SU-DHL-6 (cell line): Measurements from ENCODE around the gene PCDHGC4.

Experiments used
- H2AFZ ChIP-seq: fragments of 200-600 bp; sonication (generic); 2 replicates; pipeline ENCODE4 v1.6.1; 2014; ENCODE audit warnings: low read depth, mild to moderate bottlenecking, moderate library complexity, mixed read lengths, antibody characterized with exemption, low read length; ENCODE audit not compliant: severe bottlenecking
- H3F3A ChIP-seq: fragments of 200-600 bp; shearing (Covaris generic); 2 replicates; pipeline ENCODE4 v1.6.0; 2016; ENCODE audit warnings: antibody characterized with exemption, mild to moderate bottlenecking; ENCODE audit not compliant: insufficient read depth
- H3K27ac ChIP-seq: fragments of 200-600 bp; sonication (generic); 2 replicates; pipeline ENCODE4 v1.5.1; 2016; ENCODE audit warnings: low read depth, mild to moderate bottlenecking, low read length, moderate library complexity, mixed read lengths
- H3K27me3 ChIP-seq: fragments of 200-600 bp; sonication (generic), shearing (Covaris generic); 2 replicates; pipeline ENCODE4 v1.6.0; 2014; ENCODE audit warnings: mild to moderate bottlenecking, low read length
- H3K36me3 ChIP-seq: fragments of 200-600 bp; sonication (generic); 2 replicates; pipeline ENCODE4 v1.6.1; 2014; ENCODE audit warnings: mild to moderate bottlenecking, low read length, mixed read lengths
- H3K4me2 ChIP-seq: fragments of 300-600, 200-600 bp; shearing (Covaris generic), sonication (generic); 2 replicates; pipeline ENCODE4 v1.6.0; 2014; ENCODE audit warnings: low read length, low read depth, mild to moderate bottlenecking; ENCODE audit not compliant: poor library complexity, severe bottlenecking
- H3K4me3 ChIP-seq: fragments of 200-600 bp; sonication (generic); 2 replicates; pipeline ENCODE4 v1.5.1; 2014; ENCODE audit warnings: antibody characterized with exemption, low read length, mild to moderate bottlenecking, mixed read lengths; ENCODE audit not compliant: insufficient read depth, poor library complexity, severe bottlenecking
- H3K79me2 ChIP-seq: fragments of 200-600 bp; sonication (generic); 2 replicates; pipeline ENCODE4 v1.6.1; 2014; ENCODE audit warnings: mild to moderate bottlenecking, low read length, moderate library complexity; ENCODE audit not compliant: insufficient read depth
- H3K9ac ChIP-seq: fragments of 200-600 bp; sonication (generic); 2 replicates; pipeline ENCODE4 v1.7.0; 2014; ENCODE audit warnings: mild to moderate bottlenecking, low read length
- H3K9me2 ChIP-seq: fragments of 200-600 bp; sonication (generic); replicated peaks from 2 replicates; pipeline ENCODE4 v1.6.1; 2014; ENCODE audit warnings: low read length; ENCODE audit not compliant: insufficient read depth
- H3K9me3 ChIP-seq: fragments of 200-600 bp; sonication (generic); 2 replicates; pipeline ENCODE4 v1.6.1; 2014; ENCODE audit warnings: low read length, mixed read lengths; ENCODE audit not compliant: insufficient read depth
- H4K20me1 ChIP-seq: fragments of 200-600 bp; sonication (generic); 2 replicates; pipeline ENCODE4 v1.6.1; 2014; ENCODE audit warnings: low read depth, mild to moderate bottlenecking, antibody characterized with exemption, low read length, moderate library complexity, mixed read lengths
- CTCF ChIP-seq: fragments of 200-600 bp; sonication (generic); IDR thresholded peaks from one replicate; pipeline ENCODE4 v1.5.1; 2017; ENCODE audit warnings: antibody characterized with exemption, mild to moderate bottlenecking, low read length, moderate library complexity; ENCODE audit not compliant: insufficient read depth, poor library complexity, severe bottlenecking
- EZH2phosphoT487 ChIP-seq: fragments of 200-600 bp; sonication (generic), shearing (Covaris generic); conservative IDR thresholded peaks from 2 replicates; pipeline ENCODE4 v1.6.1; 2018; ENCODE audit warnings: mild to moderate bottlenecking, antibody characterized with exemption, low read length, moderate library complexity, mixed read lengths

PCDHGC4 gene

DNA sequence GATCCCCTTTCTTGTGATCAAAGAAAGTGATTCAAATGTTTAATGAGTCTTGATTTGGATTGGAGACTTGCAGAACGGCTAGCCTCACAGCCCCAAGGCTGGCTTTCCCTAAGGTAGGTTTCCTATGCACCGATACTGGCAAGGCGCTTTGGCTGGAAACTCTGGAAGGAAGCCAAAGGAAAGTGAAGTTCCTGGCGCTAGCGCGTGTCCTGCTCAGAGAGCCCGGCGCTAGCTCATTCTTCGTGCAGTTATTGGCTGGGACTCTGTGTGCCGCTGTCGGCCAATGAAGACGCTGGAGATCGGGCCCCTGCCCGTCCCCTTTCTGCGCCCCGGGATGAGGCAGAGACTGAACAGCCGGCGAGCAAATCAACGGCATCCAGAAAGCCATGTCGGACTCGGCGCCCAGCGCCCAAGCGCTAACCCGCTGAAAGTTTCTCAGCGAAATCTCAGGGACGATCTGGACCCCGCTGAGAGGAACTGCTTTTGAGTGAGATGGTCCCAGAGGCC, 9.2 kb upstream of the PCDHGC4 start, which contains the start of gene PCDHGC3:
Gene PCDHGC3, plus strand, starts transcription at position 342 of the 507 bp plus-strand sequence. Its CDS starts 151 bp downstream, at position 493.
- Histone ChIP-seq H3K27ac (peak within 1 kb of the TSS; percentile 61), H4K20me1 (no peaks in the 10 kb centered on the region), H3K27me3 (no peaks in the 10 kb centered on the region), H3K9ac (peak within 1 kb of the TSS; percentile 70), H3K79me2 (peaks cover 48% of the 10 kb centered on the region), H3F3A (peaks cover 5% of the 10 kb centered on the region; the same call in 1 of the 2 replicates), H3K36me3 (no peaks in the 10 kb centered on the region), H3K4me2 (peak within 1 kb of the TSS; percentile 72), H3K4me3 (peak within 1 kb of the TSS; percentile 54), H3K9me2 (no peaks in the 10 kb centered on the region), H3K9me3 (no peaks in the 10 kb centered on the region), H2AFZ (no peak within 1 kb of the TSS)
- TF ChIP-seq EZH2phosphoT487: no peak
- TF ChIP-seq CTCF: no peak

GRCh38 chr5:141476132-141476911, 8.5 kb upstream of the PCDHGC4 start:
- H3K27me3 ChIP-seq: no peaks in the 10 kb centered on the region
- H3K27ac ChIP-seq: peak overlapping the region; percentile 61
- H3K9ac ChIP-seq: peak overlapping the region; percentile 70
- H3K36me3 ChIP-seq: no peaks in the 10 kb centered on the region
- H3F3A ChIP-seq: peaks cover 5% of the 10 kb centered on the region; the same call in 1 of the 2 replicates
- H3K9me2 ChIP-seq: no peaks in the 10 kb centered on the region
- H3K4me3 ChIP-seq: peak overlapping the region; percentile 54
- TF ChIP-seq CTCF: no peak
- no peak for TF ChIP-seq EZH2phosphoT487
- no peak overlapping the region for H2AFZ ChIP-seq
- peaks cover 55% of the 10 kb centered on the region for H3K79me2 ChIP-seq
- no peaks in the 10 kb centered on the region for H3K9me3 ChIP-seq
- no peaks in the 10 kb centered on the region for H4K20me1 ChIP-seq
- H3K4me2 ChIP-seq: peak overlapping the region; percentile 72

- no peaks in the 10 kb centered on the region for H3K36me3 ChIP-seq
- no peak overlapping the region for H2AFZ ChIP-seq
- H3K27ac ChIP-seq: peak overlapping the region; percentile 61
- peak overlapping the region; percentile 70 for H3K9ac ChIP-seq
- H4K20me1 ChIP-seq: no peaks in the 10 kb centered on the region
- TF ChIP-seq CTCF: no peak
- no peak for TF ChIP-seq EZH2phosphoT487
- H3K4me2 ChIP-seq: peak overlapping the region; percentile 72
- peaks cover 62% of the 10 kb centered on the region for H3K79me2 ChIP-seq
- H3F3A ChIP-seq: peaks cover 5% of the 10 kb centered on the region
- H3K4me3 ChIP-seq: peak overlapping the region; percentile 54
- no peaks in the 10 kb centered on the region for H3K9me2 ChIP-seq
- no peaks in the 10 kb centered on the region for H3K9me3 ChIP-seq
- no peaks in the 10 kb centered on the region for H3K27me3 ChIP-seq
These were observed 7.7 kb upstream of the PCDHGC4 start for GRCh38 chr5:141477044-141477575.
